ENCODE measurements around the gene PIK3CB. TPM values are rescaled to one million over a fixed set of nuclear protein-coding genes. Genes with fewer than 3 reads are reported as not detected.

Gene PIK3CB
- total RNA-seq (2021), result 16.4 and 17.4 TPM in 2 replicates
- percentile 72 among the genes with signal in this experiment for Bru-seq, nascent RNA
- BruChase-seq, experiment 1, labeled RNA remaining after a 2-hour chase, result percentile 63 among the genes with signal in this experiment
- percentile 69 among the genes with signal in this experiment for BruChase-seq, experiment 2, labeled RNA remaining after a 6-hour chase
- long read RNA-seq, full-length matches to known transcripts, result 3 of 28 reads
- long read RNA-seq, partial matches to known transcripts, result 2 of 28 reads
- long read RNA-seq, other reads (novel, unspliced or antisense), result 23 of 28 reads

- peaks cover 6% of the 10 kb centered on the region for H3K4me1 ChIP-seq (ENCODE audit: insufficient read depth, low read length, poor library complexity, severe bottlenecking)
- H3K4me3 ChIP-seq (ENCODE audit: low read depth, low read length, poor library complexity, severe bottlenecking), result peak within 1 kb of the TSS; percentile 96
- intact Hi-C loops (cut with micrococcal nuclease; ENCODE audit: unreplicated experiment), result loop anchor here (5.0 kb wide), 1 partner anchor 62 kb away; no protein-coding TSS in a partner anchor
- peak; percentile 96 for DNase-seq (ENCODE audit: low spot score)
- H3K36me3 ChIP-seq (ENCODE audit: insufficient read depth, low read length, poor library complexity, severe bottlenecking), result no peaks in the 10 kb centered on the region
- H3K9me3 ChIP-seq (ENCODE audit: low read depth, low read length, poor library complexity, severe bottlenecking), result no peaks in the 10 kb centered on the region
- ChIA-PET POLR2A (ENCODE audit: low non-redundant PET) (no interaction called here), CTCF (interaction anchor here (1.1 kb wide), 1 partner anchor 81 kb away, joined by 8 read pairs; no protein-coding TSS in a partner anchor)
- no peaks in the 10 kb centered on the region for H3K27me3 ChIP-seq (replicated peaks; ENCODE audit: insufficient read depth, low read depth, low read length, poor library complexity)
- BruUV-seq (replicated peaks), result no TSS peak
- TF ChIP-seq, protein P1, sequence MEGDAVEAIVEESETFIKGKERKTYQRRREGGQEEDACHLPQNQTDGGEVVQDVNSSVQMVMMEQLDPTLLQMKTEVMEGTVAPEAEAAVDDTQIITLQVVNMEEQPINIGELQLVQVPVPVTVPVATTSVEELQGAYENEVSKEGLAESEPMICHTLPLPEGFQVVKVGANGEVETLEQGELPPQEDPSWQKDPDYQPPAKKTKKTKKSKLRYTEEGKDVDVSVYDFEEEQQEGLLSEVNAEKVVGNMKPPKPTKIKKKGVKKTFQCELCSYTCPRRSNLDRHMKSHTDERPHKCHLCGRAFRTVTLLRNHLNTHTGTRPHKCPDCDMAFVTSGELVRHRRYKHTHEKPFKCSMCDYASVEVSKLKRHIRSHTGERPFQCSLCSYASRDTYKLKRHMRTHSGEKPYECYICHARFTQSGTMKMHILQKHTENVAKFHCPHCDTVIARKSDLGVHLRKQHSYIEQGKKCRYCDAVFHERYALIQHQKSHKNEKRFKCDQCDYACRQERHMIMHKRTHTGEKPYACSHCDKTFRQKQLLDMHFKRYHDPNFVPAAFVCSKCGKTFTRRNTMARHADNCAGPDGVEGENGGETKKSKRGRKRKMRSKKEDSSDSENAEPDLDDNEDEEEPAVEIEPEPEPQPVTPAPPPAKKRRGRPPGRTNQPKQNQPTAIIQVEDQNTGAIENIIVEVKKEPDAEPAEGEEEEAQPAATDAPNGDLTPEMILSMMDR (conservative IDR thresholded peaks at IDR 0.05; ENCODE audit: low read depth, low read length), result peak; percentile 5; the same call in 1 of the 2 replicates
- no peak for TF ChIP-seq EZH2 (IDR thresholded peaks at IDR 0.05; ENCODE audit: borderline replicate concordance, low read depth, low read length, poor library complexity, severe bottlenecking)
- peak within 1 kb of the TSS; percentile 86 for H3K27ac ChIP-seq (ENCODE audit: low read depth, low read length, poor library complexity, severe bottlenecking)
These were observed at the start of gene PIK3CB for GRCh38 chr3:138834596-138835396. PIK3CB (minus strand) TSS chr3:138834928; CDS start chr3:138759343, 75,585 bp downstream.

DNA sequence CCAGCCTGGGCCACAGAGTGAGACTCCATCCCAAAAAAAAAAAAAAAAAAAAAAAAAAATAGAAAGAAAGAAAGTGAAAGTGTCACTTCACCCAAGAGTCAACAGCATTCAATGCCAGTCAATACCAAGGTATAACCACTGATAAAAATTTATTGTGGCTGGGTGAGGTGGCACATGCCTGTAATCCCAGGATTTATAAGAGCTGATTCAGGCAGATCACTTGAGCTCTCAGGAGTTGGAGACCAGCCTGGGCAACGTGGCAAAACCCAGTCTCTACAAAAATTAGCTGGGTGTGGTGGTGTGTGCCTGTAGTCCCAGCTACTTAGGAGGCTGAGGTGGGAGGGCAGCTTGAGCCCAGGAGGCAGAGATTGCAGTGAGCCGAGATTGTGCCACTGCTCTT, 46.5 kb upstream of the PIK3CB start:
- H3K36me3 ChIP-seq (ENCODE audit: insufficient read depth, low read length, poor library complexity, severe bottlenecking), result no peaks in the 10 kb centered on the region
- POLR2A ChIA-PET (ENCODE audit: low non-redundant PET), result no interaction called here

More for the DNA sequence above, 46.5 kb upstream of the PIK3CB start:
- intact Hi-C loops (cut with micrococcal nuclease; ENCODE audit: unreplicated experiment), result no loop called here
- no TSS peak for BruUV-seq (replicated peaks)
- Histone ChIP-seq H3K27me3 (replicated peaks; ENCODE audit: insufficient read depth, low read depth, low read length, poor library complexity) (no peaks in the 10 kb centered on the region), H3K4me1 (ENCODE audit: insufficient read depth, low read length, poor library complexity, severe bottlenecking) (no peaks in the 10 kb centered on the region), H3K9me3 (ENCODE audit: low read depth, low read length, poor library complexity, severe bottlenecking) (no peaks in the 10 kb centered on the region), H3K4me3 (ENCODE audit: low read depth, low read length, poor library complexity, severe bottlenecking) (no peak overlapping the region), H3K27ac (ENCODE audit: low read depth, low read length, poor library complexity, severe bottlenecking) (no peak overlapping the region)
- CTCF ChIA-PET, result no interaction called here
- no peak for DNase-seq (ENCODE audit: low spot score)
- TF ChIP-seq EZH2 (IDR thresholded peaks at IDR 0.05; ENCODE audit: borderline replicate concordance, low read depth, low read length, poor library complexity, severe bottlenecking), result no peak
- TF ChIP-seq, protein P1 (conservative IDR thresholded peaks at IDR 0.05; ENCODE audit: low read depth, low read length), result no peak

Measured in A673 (cell line).